Liver (tissue), 3 donors: ENCODE results near the gene GPR149.

Experiments used
- GABPA ChIP-seq, 2 donors: IDR thresholded peaks in 1 of 2; conservative IDR thresholded peaks in 1 of 2; 2 replicates each; pipeline ENCODE4 v1.6.1; 2016; ENCODE audit warnings: antibody characterized with exemption in 2 of 2, mild to moderate bottlenecking in 1 of 2, moderate library complexity in 1 of 2
- MAX ChIP-seq: IDR thresholded peaks from 2 replicates; pipeline ENCODE4 v1.6.1; 2016; ENCODE audit warnings: antibody characterized with exemption
- SP1 ChIP-seq: IDR thresholded peaks from 2 replicates; pipeline ENCODE4 v1.6.1; 2018; ENCODE audit warnings: antibody characterized with exemption, mild to moderate bottlenecking
- TAF1 ChIP-seq: conservative IDR thresholded peaks from 2 replicates; pipeline ENCODE4 v1.6.1; 2016; ENCODE audit warnings: antibody characterized with exemption, mild to moderate bottlenecking
- YY1 ChIP-seq: IDR thresholded peaks from 2 replicates; pipeline ENCODE4 v1.6.1; 2016; ENCODE audit warnings: antibody characterized with exemption, mild to moderate bottlenecking
- TF ChIP-seq, protein P1 (sequence below): fragments of 150-350 bp; IDR thresholded peaks from 2 replicates; pipeline ENCODE4 v1.5.1; 2017; ENCODE audit warnings: improper control_type of control experiment, low read depth, low read length; ENCODE audit not compliant: missing input control
- TF ChIP-seq, protein P2 (sequence below): IDR thresholded peaks from 2 replicates; pipeline ENCODE4 v1.6.1; 2016; ENCODE audit warnings: antibody characterized with exemption, mild to moderate bottlenecking
- donor health status: healthy.
- donor health status: healthy.

DNA sequence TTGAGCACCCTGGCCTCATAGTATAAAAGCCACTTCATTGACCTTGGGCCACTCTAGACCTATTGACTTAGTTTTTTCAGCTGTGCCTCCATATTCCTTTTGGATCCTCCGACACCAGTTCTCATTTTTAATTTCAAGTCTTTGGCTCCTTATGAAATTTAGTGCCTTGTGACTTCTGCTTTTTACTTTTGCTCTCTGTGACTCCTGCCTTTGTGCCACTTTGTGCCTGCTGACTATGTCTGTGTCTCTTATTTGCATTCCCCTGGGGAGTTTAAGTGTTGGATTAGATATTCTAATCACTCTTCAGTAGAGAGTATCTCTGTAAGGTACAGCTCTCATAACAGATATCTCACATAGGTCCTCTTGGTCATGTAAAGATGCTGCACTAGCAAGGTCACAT lies 39.6 kb upstream of the GPR149 start:
- TF ChIP-seq YY1 (no peak), GABPA (IDR thresholded peaks at IDR 0.05 in 1 of 2, conservative IDR thresholded peaks at IDR 0.05 in 1 of 2) (no peak), SP1 (no peak), TAF1 (no peak), MAX (no peak)
- TF ChIP-seq, protein P1, sequence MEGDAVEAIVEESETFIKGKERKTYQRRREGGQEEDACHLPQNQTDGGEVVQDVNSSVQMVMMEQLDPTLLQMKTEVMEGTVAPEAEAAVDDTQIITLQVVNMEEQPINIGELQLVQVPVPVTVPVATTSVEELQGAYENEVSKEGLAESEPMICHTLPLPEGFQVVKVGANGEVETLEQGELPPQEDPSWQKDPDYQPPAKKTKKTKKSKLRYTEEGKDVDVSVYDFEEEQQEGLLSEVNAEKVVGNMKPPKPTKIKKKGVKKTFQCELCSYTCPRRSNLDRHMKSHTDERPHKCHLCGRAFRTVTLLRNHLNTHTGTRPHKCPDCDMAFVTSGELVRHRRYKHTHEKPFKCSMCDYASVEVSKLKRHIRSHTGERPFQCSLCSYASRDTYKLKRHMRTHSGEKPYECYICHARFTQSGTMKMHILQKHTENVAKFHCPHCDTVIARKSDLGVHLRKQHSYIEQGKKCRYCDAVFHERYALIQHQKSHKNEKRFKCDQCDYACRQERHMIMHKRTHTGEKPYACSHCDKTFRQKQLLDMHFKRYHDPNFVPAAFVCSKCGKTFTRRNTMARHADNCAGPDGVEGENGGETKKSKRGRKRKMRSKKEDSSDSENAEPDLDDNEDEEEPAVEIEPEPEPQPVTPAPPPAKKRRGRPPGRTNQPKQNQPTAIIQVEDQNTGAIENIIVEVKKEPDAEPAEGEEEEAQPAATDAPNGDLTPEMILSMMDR = no peak
- TF ChIP-seq, protein P2, sequence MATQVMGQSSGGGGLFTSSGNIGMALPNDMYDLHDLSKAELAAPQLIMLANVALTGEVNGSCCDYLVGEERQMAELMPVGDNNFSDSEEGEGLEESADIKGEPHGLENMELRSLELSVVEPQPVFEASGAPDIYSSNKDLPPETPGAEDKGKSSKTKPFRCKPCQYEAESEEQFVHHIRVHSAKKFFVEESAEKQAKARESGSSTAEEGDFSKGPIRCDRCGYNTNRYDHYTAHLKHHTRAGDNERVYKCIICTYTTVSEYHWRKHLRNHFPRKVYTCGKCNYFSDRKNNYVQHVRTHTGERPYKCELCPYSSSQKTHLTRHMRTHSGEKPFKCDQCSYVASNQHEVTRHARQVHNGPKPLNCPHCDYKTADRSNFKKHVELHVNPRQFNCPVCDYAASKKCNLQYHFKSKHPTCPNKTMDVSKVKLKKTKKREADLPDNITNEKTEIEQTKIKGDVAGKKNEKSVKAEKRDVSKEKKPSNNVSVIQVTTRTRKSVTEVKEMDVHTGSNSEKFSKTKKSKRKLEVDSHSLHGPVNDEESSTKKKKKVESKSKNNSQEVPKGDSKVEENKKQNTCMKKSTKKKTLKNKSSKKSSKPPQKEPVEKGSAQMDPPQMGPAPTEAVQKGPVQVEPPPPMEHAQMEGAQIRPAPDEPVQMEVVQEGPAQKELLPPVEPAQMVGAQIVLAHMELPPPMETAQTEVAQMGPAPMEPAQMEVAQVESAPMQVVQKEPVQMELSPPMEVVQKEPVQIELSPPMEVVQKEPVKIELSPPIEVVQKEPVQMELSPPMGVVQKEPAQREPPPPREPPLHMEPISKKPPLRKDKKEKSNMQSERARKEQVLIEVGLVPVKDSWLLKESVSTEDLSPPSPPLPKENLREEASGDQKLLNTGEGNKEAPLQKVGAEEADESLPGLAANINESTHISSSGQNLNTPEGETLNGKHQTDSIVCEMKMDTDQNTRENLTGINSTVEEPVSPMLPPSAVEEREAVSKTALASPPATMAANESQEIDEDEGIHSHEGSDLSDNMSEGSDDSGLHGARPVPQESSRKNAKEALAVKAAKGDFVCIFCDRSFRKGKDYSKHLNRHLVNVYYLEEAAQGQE = no peak
